Stimulated activated CD8-positive, alpha-beta memory T cell treated with anti-CD3 and anti-CD28 coated beads, Interleukin-15, amount 100 ng/mL, for 24 hours (primary cell): Measurements from ENCODE around the gene KRT3.
"Not testable (repeated sequence)": the region's sequence is repeated elsewhere in the genome, so short reads cannot be mapped to it uniquely, and the experiment has no call there.

Experiments
- DNase-seq: peaks from one replicate; pipeline ENCODE4 v3.0.0-alpha.2; 2020; ENCODE audit warnings: low read depth

The KRT3 gene

DNA sequence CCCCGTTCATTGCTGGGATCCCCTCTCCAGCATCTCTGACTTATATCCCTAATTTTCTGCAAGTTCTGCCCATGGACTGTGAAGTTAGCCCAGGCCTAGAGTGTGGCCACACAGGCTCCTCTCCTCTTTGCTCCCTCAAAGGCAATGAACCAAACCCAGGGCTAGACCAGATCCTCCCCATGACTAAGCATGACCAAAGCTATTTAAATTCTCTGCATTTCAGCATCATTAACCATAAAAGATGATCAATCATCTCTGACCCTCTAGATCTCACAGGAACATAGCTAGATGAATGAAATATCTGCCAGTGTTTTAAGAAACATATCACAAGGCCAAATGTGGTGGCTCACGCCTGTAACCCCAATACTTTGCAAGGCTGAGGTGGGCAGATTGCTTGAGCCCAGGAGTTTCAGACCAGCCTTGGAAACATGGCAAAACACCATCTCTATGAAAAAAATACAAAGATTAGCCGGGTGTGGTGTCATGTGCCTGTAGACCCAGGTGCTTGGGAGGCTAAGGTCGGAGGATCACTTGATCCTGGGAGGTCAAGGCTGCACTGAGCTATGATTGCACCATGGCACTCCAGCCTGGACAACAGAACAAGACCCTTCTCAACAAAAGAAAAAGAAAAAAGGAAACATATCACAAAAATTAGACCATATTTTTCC is 2.2 kb upstream of the KRT3 start:
- no peak for DNase-seq

GRCh38 chr12:52797529-52797894 is 1.6 kb upstream of the KRT3 start:
- DNase-seq: no peak

DNA sequence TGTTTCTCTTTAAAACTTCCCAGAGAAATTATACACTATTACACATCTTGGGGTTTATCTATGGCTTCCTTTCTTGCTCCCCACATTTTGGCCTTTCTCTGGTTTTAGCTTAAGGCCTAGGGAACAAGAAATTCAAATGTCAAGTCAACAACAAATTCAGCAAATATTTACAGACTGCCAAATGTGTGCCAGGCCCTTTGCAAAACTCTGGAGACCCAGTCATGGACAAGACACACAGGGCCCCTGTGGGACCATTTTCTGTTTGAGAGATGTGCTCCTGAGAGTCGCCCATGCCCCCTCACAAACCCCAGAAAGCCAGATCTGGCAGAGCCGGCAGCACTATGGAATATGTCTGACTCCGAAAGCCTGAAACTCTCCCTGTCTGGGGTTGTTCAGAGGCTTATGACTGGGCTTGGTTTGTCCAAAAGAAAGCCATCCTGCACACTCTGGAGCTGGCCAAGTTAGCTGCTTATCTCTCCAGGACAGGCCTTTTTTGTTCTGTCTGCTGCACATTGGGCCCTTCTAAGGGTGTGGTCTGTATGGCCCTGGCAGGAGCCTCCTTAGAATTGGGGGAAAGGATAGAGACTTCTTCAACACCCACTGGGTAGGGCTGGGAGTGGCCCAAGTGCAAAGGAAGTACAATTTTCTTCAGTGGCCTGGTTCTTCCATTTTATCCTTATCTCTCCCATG is 1.1 kb upstream of the KRT3 start:
- DNase-seq: no peak

DNA sequence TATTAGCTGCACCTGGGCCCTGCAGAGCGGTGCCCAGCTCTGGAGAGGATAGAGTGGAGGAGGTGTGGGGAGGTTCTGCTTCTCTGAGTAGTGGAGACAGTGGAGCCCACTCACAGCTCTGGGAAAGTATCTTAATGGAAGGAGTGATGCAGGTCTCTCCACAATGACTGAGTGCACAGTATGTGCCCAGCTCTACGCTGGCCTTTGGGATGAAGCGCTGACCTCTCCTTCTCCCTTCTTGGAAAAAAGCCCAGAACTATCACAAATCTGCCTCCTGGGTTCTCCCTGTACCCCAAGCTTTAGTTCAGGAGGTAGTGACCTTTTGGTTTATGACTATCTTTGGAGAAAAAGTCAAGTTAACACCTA is 495 bp upstream of the KRT3 start:
- DNase-seq: no peak

- DNase-seq: not testable (repeated sequence)
Observed at GRCh38 chr12:52795332-52795674, 614 bp downstream of the KRT3 start.

- no peak for DNase-seq
Observed at GRCh38 chr12:52794479-52795331, 1.2 kb downstream of the KRT3 start.

DNA sequence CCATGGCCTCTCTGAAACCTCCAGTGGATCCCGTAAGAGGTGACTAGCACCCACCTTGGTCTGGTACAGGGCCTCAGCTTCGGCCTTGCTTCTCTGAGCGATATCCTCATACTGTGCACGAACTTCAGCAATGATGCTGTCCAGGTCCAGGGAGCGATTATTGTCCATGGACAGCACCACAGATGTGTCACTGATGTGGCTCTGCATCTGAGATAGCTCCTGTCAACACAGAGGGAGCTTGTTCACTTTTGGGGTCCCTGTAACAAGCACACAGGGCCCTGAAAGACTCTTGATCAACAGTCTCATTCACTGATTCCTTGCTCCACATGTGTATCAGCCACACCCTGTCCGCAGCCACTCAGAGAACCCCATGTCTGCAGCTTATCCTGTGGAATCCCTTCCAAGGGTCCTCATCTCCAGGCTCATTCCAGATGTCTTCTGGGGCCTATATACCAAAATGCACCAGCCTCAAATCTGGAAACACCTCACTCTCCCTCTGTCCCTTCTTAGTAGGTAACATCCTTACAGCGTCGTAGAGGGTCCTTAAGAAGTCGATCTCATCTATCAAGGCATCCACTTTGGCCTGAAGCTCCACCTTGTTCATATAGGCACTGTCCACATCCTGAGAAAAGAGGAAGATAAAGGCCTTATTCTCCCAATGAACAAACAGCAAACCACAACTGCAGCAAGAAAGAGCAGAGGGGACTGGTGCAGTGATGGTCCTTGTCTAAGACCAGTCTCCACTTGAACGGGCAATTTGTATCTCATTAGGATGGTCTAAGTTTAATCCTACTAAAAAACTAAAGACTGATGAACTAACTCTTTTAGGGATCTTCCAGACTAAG is 3.5 kb downstream of the KRT3 start:
- no peak for DNase-seq

DNA sequence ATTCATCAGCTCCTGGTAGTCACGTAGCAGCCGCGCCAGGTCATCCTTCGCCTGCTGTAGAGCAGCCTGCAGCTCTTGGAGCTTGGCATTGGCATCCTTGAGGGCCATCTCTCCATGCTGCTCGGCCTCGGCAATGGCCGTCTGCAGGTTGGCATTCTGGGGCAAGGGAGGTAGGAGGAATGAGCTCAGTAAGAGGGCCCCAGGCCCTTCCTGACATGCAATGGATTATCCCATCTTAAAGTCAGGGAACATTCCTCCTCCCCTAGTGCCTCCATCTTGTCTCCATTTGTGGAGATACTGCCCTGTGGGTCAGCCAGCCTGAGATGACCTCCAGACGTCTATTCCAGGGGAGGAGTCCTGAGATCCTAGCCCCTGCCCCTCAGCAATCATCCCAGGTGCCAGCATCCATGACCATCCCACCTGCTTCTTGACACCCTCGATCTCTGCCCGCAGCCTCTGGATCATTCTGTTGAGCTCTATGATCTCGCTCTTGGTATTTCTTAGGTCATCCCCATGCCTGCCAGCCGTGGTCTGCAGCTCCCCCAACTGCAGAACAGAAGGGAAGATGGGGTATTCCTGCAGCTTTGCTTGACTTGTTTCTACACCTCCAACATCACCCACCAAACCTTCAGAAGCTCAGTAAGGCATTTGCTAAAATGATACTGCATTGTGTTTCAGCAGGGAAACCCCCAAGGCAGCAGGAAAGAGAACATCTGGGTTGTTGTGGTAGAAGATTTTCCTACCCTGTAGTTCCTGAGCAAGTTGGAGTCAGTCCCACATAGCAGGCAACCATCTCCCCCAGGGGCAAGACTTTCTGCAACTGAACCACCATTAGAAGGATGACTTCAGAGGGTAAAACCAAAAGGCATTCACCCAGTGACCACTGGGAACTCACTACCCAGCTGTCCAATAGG is 4.4 kb downstream of the KRT3 start:
- DNase-seq: no peak

- DNase-seq: no peak
Observed at GRCh38 chr12:52790427-52791270, 5.3 kb downstream of the KRT3 start.

DNA sequence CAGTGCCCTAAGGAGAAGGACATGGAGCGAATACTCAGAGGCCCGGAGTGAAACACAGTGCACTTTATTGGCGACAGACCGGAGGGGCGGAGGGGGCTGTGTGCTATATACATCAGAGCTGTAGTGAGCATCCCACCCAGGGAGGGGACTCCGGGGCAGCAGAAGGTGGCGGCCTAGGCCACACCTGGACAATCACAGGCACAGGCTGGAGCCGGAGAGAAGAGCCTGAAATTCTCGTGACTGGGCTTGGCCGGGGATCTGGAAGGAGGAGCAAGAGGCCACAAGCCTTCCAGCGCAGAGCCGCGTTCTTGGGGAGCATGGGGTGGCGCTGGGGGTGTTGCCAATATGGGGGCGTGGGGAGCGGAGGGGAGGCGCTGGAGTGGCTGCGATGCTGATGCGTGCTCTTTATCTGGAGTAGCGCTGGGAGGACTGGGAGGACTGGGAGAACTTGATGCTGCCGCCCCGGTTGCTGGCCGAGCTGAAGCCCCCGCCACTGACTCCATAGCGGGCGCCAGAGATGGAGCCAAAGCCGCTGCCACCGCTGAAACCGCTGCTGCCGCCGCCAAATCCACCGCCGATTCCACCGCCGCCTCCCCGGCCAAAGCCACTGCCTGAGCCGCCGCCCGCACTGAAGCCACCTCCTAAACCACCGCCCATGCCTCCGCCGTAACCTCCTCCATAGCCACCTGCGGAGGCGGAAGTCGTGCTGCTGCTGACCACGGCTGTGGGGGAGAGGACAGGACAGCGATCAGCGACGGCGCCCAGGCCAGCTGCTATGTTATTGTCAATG is 6.1 kb downstream of the KRT3 start:
- no peak for DNase-seq

GRCh38 chr12:52788876-52789636 is 6.9 kb downstream of the KRT3 start:
- no peak for DNase-seq

- DNase-seq: no peak
Observed at GRCh38 chr12:52788192-52788875, 7.6 kb downstream of the KRT3 start.

GRCh38 chr12:52787324-52788191 is 8.4 kb downstream of the KRT3 start:
- DNase-seq: no peak

DNA sequence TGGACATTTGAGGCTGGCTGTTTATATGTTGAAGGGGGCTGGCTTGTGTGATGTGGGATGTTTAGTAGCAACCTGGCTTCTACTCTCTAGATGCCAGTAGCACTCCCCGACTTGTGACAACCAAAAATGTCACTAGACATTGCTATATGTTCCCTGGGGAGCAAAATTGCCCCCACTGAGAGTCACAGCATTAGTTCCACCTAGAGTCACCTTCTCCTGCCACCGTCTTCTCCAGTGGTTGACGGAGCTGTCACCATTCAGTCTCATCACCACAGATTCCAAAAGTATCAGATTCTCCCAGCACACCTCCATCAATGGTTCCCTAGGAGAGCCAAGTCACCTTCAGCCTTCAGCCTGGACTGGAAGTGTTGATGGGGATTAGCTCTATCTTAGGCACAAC is 11.0 kb downstream of the KRT3 start:
- DNase-seq: no peak

DNA sequence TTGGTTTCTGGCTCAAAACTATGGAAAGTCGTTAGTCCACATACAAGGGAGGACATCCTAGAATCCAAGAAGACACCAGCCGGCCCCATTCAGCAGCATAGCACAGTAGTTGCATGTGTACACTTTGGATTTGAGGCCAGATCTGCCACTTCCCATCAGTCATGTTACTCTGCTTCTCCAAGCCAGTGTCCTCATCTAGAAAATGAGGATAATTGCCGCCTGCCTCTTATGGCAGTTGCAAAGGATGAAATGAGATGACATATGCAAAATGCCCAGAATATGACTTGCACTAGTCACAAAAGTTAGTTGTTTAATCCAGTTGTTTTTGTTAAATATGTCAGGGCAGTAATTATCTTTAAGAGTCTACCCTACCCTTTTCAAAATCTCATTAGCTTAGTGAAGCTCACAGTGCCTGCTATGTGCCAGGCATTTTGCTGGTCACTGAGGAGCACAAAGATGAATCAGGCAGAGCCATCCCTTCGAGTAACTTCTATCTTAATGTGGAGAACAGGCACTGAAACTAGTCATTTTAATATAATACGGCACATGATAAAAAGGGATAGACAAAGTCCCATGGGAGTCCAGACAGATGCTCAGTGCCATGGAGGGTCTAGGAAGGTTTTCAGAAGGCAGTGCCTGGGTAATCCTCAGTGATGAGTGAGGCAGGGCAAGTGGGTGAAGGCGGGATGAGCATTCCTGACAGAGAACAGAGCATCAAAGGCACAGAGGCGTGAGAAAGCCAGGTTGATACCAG is 12.2 kb downstream of the KRT3 start:
- DNase-seq: no peak

DNA sequence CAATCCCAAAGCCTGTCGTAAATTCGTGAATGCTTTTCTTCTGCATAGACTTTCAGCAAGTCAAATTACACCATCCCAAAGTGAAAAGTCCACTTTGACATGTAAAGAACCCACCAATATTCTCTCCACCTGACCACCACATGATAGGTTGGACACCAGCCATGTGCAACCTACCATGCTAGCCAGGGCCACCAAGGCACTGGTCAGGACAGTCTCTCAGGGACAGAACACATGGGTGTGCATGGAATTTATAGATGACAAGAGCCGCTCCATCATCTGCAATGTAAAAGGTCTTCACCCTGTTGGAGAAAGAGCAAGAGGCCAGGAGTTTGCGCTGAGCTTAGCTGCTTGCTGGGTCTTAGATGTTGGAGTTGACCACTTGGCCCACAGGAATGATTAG is 13.4 kb downstream of the KRT3 start:
- DNase-seq: no peak
